Measurements from ENCODE around the gene DDX54.
"Not testable (repeated sequence)": the region's sequence is repeated elsewhere in the genome, so short reads cannot be mapped to it uniquely, and the experiment has no call there.

Gene DDX54

DNA sequence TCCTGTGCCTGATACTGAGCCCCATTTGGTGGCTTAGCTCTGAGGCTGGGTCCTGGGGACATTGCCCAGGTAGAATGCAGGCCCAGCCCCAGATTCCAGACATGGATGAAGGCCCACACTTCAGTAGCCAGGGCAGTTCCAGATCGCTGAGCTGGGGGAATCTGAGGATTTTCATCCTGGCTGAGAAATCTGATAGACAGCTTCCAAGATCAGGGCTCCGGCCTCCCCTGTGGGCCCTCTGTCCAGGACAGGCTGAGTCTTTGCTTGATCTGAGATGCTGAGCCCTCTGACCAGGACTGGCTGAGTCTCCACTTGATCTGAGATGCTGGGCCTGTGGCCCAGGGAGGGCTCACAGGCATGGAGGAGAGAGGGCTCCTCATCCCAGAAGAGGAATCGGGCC, 46.5 kb downstream of the DDX54 start:
- no peak for DNase-seq

- DNase-seq: no peak
Observed at GRCh38 chr12:113137861-113138783, 47.2 kb downstream of the DDX54 start.

- no peak for DNase-seq
Observed at GRCh38 chr12:113136990-113137511, 48.2 kb downstream of the DDX54 start.

- no peak for DNase-seq
Observed at GRCh38 chr12:113136128-113136989, 48.9 kb downstream of the DDX54 start.

DNA sequence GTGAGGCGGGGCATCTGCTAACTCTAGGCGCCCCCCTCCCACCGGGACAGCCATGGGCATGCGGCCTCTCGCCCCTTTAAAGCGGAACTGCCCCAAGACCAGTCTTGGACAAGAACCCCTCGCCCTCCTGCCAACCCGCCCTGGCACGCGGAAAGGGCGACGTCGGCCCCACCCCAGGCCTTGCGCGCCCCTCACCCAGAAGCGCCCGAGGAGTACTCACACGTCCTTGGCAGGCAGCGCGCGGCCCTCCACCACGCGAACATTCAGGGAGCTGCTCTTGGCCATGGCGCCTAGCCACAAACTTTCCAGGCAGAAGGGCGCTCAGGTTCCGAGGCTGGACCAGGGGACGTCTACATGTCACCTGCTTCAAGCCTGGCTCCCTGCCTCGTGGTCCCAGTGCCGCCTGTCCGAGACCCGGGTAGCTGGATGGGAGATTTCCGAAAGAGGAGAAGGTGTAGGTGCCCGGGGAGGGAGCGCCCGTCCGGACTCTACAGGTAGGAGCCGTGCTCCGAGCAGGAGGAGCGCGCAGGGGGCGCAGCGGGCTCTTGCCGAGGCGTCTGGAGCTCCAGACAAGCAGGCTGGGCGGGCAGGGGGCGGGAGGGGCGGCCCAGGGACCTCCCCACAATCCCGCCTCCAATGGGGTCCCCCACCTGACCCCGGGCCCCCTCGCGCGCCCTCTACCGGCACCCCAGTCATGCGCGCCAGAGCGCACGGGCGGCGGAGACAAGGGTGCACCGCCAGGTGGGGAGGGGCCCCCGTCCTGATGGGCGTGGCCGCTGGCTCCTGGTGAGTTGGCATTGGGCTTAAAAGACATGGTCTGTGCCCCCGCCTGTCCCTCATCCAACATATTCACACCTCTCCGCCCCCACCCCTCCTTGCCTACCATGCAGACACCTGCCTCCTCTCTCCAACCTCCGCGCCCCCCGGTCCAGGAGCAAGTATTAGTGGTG, 49.8 kb downstream of the DDX54 start, which contains the start of gene RASAL1:
TSS of gene RASAL1 (minus strand) at position 584 of the 950 bp plus-strand sequence. CDS start at position 285, 299 bp downstream.
- DNase-seq: no peak

GRCh38 chr12:113134521-113134951, 50.7 kb downstream of the DDX54 start:
- DNase-seq: no peak

DNA sequence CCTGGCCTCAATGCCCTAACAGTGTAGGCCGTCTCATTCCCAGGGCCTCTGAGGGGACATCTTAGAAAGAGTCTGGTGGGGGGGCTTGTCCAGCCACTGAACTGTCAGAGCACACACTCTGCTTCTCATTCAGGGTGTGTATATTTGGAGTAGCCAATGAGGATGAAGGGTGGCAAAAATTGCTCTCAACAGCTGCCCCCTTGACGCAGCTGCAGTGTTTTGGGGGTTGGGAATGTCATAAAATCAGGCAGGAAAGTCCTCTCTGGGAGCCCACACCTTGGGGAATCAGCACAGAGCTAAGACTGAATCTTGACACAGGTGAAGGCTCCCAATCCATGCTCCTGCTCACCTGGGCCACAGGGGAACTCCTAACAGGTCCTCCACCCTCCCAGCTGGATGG, 51.2 kb downstream of the DDX54 start:
- DNase-seq: no peak

DNA sequence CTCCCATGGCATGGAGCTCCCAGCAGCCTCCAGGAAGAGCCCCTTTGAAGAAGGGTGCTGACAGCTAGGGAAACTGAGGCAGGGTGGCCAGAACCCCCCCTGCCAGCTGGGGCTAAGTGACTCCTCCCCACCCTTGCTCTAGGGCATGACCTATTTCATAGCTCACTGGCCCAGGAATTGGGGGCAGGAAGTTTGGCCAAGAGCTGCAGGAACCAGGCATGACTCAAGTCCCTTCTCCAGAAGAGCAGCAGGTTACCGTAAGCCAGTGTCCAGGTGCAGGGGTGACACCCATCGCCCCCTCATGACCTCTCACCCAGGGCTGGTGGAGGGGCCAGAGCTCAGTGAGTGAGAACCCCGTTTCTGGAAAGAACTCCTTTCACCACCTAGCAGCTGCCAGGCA, 51.6 kb downstream of the DDX54 start:
- no peak for DNase-seq

DNA sequence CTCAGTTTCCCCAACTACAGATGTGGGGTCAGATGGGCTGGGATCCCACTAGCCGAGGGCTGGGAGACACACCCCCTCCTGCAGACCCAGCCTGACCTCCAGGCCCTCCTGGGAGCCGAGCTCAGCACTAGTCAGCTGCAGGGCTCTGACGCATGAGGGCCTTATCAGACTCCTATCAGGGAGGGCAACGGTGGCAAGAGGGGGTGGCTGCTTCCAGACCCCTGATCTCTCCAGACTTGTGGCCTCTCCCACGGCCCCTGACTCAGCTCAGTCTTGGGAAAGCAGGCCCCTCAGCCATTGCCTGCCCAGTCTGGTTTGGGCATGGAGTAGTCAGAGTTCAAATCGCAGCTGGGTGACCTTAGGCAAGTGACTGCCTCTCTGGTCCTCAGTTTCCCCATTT, 52.2 kb downstream of the DDX54 start:
- DNase-seq: no peak

DNA sequence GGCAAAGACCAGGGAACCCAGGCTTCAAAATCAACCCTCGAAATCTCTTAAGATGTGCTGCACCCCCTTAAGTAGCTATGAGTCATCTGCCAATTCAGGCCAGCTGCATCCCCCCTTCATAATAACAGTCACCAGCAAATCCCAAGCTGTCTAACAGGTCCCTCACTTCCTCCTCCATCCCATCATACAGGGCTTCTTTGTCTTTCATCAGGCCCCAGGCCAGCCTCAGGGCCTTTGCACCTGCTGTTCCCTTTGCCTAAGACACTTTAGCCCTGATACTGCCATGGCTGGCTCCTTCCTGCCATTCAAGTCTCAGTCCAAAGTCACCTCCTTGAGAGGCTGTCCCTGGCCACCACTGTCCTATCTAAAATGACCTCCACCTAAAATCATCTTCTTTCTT, 53.7 kb downstream of the DDX54 start:
- no peak for DNase-seq

DNA sequence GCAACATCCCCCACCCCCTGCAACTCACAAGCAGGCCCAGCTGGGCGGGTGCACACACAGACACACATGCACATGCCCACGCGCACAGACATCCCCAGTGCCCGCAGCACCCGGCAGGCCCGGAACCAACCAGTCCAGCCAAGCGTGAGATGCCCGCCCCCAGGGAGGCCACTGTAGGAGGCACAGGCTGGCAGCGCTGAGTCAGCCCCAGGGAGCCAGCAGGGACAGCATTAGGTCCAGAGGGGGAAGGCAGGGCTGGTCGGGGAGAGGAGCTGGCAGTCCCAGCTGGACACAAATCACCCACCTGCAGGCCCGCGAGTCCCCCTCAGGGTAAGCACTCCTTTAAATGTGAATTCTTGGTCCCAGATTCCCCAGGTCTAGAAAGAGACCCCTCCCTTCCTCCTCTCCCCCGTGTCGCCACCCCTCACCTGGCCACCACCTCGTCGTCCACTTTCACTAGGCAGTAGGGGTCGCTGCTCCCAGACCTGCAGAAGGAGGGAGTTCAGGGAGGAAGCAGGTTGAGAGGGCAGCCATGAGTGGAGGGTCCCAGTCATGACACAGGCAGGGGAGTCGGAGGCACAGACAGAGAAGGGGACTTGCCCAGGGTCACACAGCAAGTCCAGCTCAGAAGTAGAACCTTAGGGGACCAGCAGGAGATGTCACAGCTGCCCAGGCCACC, 54.7 kb downstream of the DDX54 start:
- no peak for DNase-seq

GRCh38 chr12:113129664-113130456, 55.4 kb downstream of the DDX54 start:
- DNase-seq: no peak

DNA sequence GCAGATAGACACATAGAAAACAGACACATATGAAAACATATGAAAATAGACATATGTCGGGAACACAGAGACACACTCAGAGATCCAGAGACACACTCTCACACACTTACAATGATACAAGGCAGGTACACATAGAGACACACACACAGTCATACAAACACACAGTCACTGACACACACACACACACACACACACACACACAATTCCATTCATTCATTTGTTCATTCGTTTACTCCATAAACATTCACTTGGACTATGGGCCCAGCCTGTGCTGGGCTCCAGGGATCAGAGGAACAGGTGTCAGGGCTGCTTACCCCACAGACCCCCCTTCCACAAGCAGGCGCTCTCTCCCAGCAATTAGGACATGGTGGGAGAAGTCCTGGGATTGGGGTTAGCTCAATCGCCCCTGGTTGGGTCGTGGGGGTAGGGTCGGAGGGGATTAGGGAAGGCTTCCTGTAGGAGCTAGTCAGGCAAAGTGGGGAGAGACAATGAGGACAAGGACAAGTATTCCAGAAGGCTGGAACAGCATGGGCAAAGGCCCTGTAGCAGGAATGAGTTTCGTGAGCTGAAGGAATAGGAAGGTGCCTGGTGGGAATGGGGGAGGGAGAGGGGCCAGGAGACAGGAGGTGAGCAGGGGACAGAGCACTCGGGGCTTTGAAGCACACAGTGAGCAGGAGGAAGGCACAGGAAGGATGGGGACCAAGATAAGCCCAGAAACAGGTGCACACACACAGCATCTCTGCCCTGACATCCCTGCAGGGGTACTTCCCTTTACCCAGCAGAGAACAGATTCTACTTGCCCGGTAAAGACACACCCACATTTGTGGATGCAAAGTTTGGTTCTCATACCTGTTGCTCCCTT, 56.2 kb downstream of the DDX54 start:
- no peak for DNase-seq

DNA sequence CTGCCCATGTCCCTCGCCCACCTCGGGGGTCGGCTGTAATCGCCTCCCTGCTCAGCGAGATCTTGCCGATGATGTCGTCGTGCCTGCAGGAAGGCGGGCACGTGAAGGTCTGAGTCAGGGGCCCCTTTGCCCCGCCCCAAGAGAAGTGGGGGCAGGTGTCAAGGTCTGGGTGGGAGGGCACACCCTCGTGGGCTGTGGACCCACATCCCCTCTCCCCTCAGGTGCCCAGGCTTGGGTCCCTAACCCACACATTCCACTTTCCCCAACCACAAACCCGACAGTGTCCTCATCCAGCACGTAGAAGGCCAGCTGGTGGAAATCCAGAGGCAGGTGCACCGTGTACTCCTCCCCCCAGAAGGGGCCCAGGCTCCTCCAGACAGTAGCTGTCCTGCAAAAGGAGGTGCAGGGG, 57.5 kb downstream of the DDX54 start:
- DNase-seq: no peak

GRCh38 chr12:113120670-113121370, 64.5 kb downstream of the DDX54 start:
- peak; percentile 42 for DNase-seq

- DNase-seq: no peak
Observed at GRCh38 chr12:113119980-113120669, 65.2 kb downstream of the DDX54 start.

DNA sequence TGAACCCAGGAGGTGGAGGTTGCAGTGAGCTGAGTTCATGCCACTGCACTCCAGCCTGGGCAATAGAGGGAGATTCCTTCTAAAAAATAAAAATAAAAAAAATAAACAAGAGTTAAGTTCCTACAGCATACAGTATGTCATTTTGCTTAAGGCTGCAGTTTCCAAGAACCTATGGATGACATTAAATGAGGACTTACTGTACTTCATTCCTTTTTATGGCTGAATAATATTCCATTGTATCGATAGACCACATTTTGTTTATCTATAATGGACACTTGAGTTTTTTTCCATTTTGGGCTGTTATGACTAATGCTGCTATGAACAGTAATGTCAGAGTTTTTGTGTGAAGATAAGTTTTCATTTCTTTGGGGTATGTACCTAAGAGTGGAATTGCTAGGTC, 67.1 kb downstream of the DDX54 start:
- no peak for DNase-seq

DNA sequence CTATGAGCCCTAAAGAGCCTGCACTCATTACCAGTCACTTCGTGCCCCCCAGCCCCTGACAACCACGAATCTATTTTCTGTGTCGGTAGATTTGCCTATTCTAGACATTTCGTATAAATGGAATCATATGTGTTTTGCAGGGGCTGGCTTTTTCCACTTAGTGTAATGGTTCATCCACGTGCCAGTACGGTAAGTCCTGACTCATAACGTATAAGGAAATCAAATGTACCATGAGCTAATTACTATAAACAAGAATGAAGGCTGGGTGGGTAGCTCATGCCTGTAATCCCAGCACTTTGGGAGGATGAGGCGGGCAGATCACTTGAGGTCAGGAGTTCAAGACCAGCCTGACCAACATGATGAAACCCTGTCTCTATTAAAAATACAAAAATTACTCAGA, 67.6 kb downstream of the DDX54 start:
- not testable (repeated sequence) for DNase-seq
